Stimulated activated CD4-positive, alpha-beta T cell treated with anti-CD3 and anti-CD28 coated beads, Interleukin-2, amount 100 ng/mL, for 4 hours (primary cell): ENCODE results near the gene FPR2.
"Not testable (repeated sequence)": the region's sequence is repeated elsewhere in the genome, so short reads cannot be mapped to it uniquely, and the experiment has no call there.

ENCODE experiments used
- DNase-seq: peaks from one replicate; pipeline ENCODE4 v3.0.0-alpha.2; 2020; ENCODE audit warnings: low read depth

FPR2 gene

DNA sequence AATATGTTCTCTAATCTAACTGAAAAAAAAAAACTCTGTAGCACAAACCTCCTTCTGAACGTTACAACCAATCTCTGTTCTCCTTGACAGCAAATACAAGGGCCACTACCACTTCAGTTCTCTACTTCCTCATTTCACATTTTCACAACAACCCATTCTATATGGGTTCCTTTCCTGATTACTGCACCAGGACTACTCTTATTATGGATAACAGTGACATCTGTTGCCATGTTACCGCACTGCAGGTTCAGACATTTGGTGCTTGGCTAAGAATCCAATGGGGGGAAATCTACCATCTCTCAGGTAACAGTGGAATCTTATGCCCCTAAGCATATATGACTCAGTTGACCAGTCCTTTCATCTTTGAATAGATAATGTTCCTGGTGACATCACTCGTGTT is 22.4 kb downstream of the FPR2 start:
- DNase-seq = no peak

GRCh38 chr19:51784109-51784785 is 23.3 kb downstream of the FPR2 start:
- DNase-seq = no peak

DNA sequence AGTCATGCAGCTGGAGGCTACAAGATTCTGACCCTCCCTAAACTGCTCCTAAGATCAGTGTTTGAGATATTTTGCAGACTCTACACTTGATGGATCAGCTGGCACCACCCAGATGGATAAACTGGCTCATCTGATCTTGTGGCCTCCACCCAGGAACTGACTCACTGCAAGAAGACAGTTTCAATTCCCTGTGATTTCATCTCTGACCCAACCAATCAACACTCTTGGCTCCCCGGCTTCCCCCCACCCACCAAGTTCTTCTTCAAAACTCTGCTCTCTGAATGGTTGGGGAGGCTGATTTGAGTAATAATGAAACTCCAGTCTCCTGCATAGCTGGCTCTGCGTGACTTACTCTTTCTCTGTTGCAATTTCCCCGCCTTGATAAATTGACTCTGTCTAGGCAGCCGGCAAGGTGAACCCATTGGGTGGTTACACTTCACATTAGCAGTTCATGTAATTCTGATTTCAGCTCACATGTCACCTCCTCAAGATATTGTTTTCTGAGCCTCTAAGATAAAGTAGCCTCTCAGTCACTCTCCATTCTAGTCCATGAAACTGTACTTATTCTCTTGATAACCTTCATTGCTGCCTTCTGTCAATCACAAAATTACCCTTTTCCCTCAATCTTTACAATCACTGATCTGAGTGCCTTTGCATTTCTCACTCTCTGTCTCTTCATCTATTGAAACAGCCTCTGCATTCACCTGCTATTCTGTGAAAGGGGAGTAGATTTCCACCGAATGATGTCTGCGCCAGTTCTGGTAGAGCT is 24.1 kb downstream of the FPR2 start:
- peak; percentile 16 for DNase-seq

- DNase-seq = no peak
Measured at GRCh38 chr19:51786646-51787494, 25.9 kb downstream of the FPR2 start.

DNA sequence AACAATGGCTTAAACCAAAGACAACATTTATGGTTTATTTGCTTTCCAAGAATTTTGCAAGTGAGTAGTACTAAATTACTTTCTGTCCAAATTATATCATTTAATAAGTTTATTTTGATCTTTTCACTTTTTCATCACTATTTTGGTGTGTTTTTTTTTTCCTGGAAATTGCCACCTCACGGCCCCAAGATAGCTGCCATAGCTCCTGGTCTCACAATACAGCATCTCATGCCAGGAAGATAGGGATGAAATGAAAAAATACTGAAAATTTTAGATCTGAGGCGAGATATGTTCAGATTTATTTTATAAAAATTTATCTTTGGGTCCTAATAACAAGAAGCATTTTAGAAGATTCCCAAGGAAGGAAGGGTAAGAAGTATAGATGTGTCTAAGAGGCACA is 27.0 kb downstream of the FPR2 start:
- DNase-seq = no peak

DNA sequence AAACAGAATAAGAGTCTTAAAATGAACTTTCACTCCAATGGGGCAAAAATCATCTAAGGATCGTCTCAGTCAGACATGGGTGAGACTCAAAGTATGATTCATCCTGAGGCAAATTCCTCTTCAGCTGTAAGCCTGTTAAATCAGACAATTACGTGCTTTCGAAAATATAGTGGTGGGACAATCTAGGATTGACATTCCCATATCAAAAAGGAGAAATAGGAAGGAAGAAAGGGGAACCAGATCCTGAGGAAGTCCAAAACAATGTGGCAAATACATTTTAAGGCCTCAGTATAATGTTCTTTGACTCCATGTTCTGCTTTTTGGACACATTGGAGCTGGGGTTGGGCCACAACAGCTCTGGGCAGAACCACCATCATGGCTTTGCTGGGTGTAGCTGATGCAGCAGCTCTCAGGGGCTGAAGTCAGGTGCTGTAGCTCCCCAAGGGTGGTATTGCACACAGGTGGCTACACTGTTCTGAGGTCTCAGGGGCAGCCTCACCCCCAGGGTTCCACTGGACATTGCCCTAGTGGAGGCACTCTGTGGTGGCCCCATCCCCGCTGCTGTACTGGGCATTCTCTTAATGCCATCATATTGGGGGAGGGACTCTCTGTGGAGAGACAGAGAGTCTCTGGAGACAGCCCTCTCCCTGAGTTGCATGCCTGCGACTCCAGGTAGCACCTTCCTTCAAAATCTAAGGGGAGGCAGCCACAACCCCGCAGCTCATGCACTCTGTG is 28.2 kb downstream of the FPR2 start:
- no peak for DNase-seq

- no peak for DNase-seq
Measured at GRCh38 chr19:51792932-51793331, 32.0 kb downstream of the FPR2 start.

DNA sequence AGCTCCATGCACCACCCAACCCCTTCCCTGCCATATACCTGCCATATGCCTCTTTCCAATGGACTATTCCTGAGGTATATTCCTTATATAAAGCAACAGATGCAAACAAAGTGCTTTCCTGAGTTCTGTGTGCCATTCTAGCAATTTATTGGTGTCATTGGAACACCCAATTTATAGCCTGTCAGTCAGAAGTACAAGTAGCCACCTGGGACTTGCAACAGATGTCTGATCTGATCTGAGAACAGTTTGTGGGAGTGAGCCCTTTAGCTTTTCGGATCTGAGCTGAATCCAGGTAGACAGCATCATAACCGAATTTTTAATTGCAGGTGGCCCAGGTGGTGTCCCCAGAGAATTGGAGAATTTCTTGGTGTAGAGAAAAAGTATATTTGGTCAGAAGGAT is 33.0 kb downstream of the FPR2 start:
- DNase-seq = no peak

DNA sequence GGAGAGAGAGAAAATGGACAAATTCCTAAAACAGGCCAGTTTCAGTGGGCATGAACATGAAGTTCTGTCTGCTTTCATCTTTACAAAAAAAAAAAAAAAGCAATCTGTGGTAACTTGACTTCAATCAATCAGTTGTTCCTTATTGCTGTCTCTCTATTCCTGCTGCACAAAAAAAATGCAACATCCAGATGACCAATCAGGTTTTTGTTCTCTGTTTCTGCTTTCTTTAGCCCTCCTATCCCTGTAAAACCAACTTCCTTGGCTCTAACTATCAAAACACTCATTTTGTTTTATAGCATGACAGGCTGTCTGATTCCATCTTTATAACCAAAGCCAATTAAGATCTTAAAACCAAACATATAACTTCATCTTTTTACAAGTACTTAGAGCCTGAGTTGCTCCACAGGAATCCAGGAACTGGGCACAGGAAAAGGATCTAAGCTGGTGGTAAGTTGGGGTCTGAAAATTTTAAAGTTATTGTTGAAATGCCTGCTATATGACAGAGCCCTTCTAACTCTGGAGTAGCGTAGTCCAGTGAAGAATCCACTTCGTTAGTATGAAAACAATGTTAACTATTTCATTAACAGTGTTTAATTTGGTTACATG is 34.0 kb downstream of the FPR2 start, which contains the start of gene FPR3:
FPR3 (plus strand) TSS at position 273 of the 606 bp plus-strand sequence. CDS start 28,592 bp downstream, outside the sequence.
- DNase-seq = no peak

DNA sequence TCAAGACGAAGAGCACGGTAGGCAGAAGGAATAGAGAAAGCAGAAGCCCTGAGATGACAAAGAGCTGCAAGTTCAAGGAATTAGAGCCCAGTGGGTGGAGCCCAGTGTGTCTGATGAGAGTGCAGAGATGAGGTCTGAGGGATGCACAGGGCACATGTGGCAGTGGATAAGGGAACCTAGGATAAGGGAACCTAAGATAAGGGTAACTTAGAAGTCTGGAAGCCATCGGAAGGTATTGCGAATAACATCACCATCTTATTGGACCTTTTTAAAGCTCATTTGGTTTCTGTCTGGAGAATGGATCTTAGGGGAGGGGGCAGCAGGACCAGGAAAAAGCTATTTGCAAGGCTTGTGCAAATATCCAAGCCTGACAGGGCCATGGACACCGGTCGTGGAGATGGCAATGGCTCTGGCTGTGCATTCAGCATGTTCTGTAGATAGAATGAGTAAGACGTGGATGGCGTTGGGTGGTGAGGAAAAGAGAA is 35.3 kb downstream of the FPR2 start:
- no peak for DNase-seq

GRCh38 chr19:51797480-51797879 is 36.5 kb downstream of the FPR2 start:
- DNase-seq = no peak

- no peak for DNase-seq
Measured at GRCh38 chr19:51798062-51798461, 37.1 kb downstream of the FPR2 start.

GRCh38 chr19:51799034-51799773 is 38.2 kb downstream of the FPR2 start:
- no peak for DNase-seq

- no peak for DNase-seq
Measured at GRCh38 chr19:51799774-51800472, 38.9 kb downstream of the FPR2 start.

- no peak for DNase-seq
Measured at GRCh38 chr19:51800473-51801244, 39.7 kb downstream of the FPR2 start.

GRCh38 chr19:51802775-51803174 is 41.8 kb downstream of the FPR2 start:
- no peak for DNase-seq

- DNase-seq = no peak
Measured at GRCh38 chr19:51803519-51803918, 42.5 kb downstream of the FPR2 start.

DNA sequence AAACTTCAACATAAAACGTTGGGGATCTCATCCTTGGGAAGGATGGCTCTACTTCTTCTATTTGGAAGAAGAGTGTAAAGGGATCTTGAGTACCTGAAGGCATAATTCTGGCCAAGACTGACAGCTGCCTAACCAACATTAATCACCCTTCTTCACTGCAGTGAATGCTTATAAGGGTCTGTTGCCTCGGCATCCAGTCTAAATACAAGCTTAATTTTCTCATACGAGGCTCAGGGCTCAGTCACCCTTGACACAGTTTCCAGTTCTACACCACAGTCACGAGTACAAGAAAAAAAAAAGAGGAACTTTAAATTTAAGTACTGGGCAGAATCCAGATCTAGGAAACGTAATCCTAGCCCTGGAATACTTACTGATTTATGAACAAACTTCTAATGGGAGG is 43.0 kb downstream of the FPR2 start:
- no peak for DNase-seq

DNA sequence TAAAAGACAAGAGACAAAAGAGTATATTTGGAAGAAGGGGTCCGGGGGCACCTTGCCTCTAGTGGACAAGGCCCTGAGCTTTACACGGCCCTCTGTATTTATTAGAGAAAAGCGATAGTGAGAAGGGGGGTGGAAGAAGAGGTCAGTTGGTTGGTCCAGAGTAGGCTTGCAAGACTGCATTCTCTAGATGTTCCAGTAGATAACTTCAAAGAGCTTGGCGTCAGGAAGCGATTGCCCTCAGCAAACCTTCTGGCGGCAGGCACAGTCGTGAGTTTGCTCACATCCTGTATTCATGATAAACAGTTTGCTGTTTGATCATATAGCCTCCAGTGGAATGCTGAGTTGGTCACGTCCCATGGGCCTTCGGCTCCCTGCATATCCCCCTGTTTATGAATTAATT is 43.8 kb downstream of the FPR2 start:
- DNase-seq = not testable (repeated sequence)
